AG04449 (cell line): ENCODE results near the gene RUVBL1.

Source experiments
- CTCF ChIA-PET: fragments of 350-600 bp; formaldehyde crosslinking; extraction: SDS; loops from one replicate; lab custom pipeline; 2021; ENCODE audit warnings: antibody characterized with exemption; lab: Yijun Ruan, JAX
- POLR2A ChIA-PET: fragments of 400-600, 350-600 bp; formaldehyde crosslinking; extraction: SDS; loops from one replicate; lab custom pipeline; 2020; ENCODE audit warnings: antibody characterized with exemption, inconsistent platforms; lab: Yijun Ruan, JAX
- DNase-seq: peaks from one replicate; pipeline ENCODE4 v3.0.0-alpha.2; 2010; ENCODE audit warnings: low read depth, low spot score
- H3K4me3 ChIP-seq: 2 replicates; pipeline ENCODE4 v1.5.1; 2011; ENCODE audit warnings: low read depth, mild to moderate bottlenecking, control low read depth, low read length
- TF ChIP-seq, protein P1 (sequence below): IDR thresholded peaks from one replicate; pipeline ENCODE4 v1.5.1; 2011; ENCODE audit warnings: mild to moderate bottlenecking, moderate library complexity, low read length, control low read depth, inconsistent platforms; ENCODE audit not compliant: insufficient read depth; ENCODE audit errors: missing control alignments

RUVBL1 gene

DNA sequence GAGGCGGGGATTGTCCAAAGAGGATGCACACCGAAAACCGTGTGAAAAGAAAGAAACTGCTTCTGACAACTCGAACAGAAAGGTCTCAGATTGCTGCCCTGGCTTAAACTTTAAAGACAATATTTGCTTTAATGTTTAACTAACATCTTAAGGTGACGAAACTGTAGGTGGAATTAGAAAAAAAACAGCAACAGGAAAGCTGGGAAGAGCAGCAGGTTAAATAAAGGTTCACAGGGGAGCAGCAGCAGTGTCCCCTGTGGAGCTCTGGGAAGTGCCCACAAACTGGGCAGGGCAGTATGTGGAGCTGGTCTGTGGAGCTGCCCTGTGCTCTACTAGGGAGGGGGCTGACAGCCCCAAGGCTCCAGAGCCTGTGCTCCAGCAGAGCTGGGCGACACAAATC is 25.4 kb downstream of the RUVBL1 start:
- DNase-seq, result no peak
- ChIA-PET POLR2A (no interaction called here), CTCF (interaction anchor here (0.8 to 11.3 kb wide), 6 partner anchors 14 to 385 kb away, joined by 3 to 246 read pairs (median 6); partner anchors contain the start of gene RUVBL1)
- TF ChIP-seq, protein P1, sequence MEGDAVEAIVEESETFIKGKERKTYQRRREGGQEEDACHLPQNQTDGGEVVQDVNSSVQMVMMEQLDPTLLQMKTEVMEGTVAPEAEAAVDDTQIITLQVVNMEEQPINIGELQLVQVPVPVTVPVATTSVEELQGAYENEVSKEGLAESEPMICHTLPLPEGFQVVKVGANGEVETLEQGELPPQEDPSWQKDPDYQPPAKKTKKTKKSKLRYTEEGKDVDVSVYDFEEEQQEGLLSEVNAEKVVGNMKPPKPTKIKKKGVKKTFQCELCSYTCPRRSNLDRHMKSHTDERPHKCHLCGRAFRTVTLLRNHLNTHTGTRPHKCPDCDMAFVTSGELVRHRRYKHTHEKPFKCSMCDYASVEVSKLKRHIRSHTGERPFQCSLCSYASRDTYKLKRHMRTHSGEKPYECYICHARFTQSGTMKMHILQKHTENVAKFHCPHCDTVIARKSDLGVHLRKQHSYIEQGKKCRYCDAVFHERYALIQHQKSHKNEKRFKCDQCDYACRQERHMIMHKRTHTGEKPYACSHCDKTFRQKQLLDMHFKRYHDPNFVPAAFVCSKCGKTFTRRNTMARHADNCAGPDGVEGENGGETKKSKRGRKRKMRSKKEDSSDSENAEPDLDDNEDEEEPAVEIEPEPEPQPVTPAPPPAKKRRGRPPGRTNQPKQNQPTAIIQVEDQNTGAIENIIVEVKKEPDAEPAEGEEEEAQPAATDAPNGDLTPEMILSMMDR, result no peak
- H3K4me3 ChIP-seq, result no peak overlapping the region

DNA sequence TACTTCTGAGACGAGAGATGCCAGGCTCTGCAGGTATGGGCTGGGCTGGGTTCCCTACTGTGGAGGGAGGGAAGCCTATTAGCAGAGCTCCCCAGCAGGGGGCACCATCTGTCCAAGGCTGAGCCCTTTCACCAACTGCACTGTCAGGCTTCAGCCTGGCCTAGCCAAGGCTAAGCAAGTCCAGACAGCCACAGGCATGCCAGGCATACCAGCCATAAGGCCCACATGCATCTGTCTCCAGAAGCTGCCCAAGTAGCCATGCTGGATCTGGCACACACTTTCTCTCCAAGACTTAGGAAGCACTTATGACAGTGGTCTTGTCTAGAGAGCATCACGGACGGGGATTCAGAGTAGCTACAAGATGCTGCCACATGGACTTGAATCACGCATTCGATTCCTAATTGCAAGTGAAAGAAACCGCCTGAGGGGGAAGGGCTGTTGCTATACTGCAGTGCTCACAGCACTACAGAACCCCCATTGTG is 28.3 kb downstream of the RUVBL1 start:
- ChIA-PET CTCF (interaction anchor here (0.5 to 11.3 kb wide), 34 partner anchors 9 to 522 kb away, joined by 3 to 246 read pairs (median 5); partner anchors contain the start of gene RUVBL1), POLR2A (interaction anchor here (0.6 to 1.0 kb wide), 3 partner anchors 11 to 37 kb away, joined by 3 to 5 read pairs (median 3); no protein-coding TSS in a partner anchor)
- peak; percentile 82 for DNase-seq
- no peak overlapping the region for H3K4me3 ChIP-seq
- TF ChIP-seq, protein P1, result peak; percentile 90

DNA sequence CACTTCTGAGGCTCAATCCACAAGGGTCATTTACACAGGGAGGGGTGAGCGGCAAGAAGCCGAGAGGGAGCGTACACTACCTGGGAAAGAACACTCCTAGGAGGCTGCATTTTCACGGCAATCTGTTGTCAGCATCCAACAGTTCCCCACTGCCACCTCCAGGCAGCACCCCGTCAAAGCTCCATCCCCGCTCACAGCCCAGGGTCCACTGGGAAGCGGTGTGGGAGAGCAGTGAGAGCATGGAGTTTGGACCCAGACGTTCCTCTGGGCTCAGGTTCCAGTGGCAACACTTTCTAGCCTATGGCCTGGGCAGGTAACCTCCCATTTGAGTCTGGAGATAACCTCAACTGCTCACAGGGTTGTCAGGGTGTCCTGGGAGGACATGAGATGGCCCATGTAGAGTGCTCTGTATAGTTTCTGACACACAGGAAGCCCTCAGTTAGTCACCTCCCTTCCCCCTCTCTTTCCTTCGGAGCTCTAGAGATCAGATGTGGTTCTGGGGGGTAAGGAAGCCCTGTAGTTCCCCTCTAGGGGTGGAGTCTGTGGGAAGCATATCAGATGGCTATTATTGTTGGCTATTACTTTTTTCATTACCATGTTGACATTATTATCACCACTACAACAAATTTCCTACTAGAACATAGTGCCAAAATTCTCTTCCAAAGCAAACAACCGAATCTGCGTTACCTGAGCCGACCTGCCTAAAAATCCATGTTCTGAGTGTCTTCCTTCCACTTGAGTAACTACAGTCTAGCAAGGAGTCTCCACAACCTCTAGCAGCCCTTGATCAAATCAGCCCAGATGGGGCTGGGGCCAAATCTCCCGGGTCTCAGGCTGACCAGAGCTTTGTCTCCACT is 29.1 kb downstream of the RUVBL1 start:
- CTCF ChIA-PET, result interaction anchor here (0.5 to 11.3 kb wide), 34 partner anchors 8 to 523 kb away, joined by 3 to 246 read pairs (median 5); partner anchors contain the start of gene RUVBL1
- TF ChIP-seq, protein P1, result no peak
- POLR2A ChIA-PET, result interaction anchor here (1.0 kb wide), 1 partner anchor 23 kb away, joined by 3 read pairs; no protein-coding TSS in a partner anchor
- H3K4me3 ChIP-seq, result no peak overlapping the region
- no peak for DNase-seq

DNA sequence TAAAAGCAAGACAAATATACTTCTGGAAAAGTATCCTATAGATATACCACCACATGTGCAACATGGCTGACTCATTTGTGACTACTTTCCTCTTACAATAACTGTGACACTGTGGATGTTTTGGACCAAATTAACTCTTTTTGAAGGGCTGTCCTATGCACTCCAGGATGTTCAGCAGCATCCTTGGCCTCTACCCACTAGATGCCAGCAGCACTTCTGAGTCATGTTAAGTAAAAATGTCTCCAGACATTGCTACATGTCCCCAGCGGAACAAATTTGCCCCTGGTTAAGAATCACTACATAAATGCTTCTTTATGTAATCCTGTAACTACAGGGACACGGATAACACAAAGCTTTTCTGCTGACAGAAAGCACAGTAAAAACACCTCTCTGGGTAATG is 32.0 kb downstream of the RUVBL1 start:
- CTCF ChIA-PET, result interaction anchor here (1.1 to 11.3 kb wide), 7 partner anchors 8 to 517 kb away, joined by 3 to 246 read pairs (median 6); partner anchors contain the start of gene RUVBL1
- TF ChIP-seq, protein P1, result no peak
- no peak for DNase-seq
- H3K4me3 ChIP-seq, result no peak overlapping the region
- POLR2A ChIA-PET, result no interaction called here

DNA sequence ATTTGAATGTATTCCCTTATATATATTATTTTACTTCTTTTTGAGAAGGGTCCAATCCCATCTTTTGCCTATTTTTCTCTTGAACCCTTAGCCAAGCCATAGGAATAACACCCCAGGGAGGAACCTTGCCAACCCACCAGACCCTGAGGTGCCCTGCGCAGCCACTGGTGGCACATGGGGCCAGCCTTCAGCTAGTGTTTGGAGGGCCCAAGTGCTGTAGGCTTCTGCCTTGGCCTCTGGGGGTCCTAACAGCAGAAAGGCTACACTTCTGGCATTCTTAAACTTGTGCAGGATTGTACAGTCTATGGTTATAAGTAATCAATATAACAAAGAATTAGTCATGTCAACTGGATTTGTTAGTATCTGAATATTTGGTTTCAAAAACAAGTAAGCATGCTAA is 34.5 kb downstream of the RUVBL1 start:
- TF ChIP-seq, protein P1, result no peak
- H3K4me3 ChIP-seq, result no peak overlapping the region
- DNase-seq, result no peak
- CTCF ChIA-PET, result interaction anchor here (0.8 to 3.7 kb wide), 4 partner anchors 9 to 29 kb away, joined by 3 to 18 read pairs (median 4); no protein-coding TSS in a partner anchor
- POLR2A ChIA-PET, result no interaction called here

DNA sequence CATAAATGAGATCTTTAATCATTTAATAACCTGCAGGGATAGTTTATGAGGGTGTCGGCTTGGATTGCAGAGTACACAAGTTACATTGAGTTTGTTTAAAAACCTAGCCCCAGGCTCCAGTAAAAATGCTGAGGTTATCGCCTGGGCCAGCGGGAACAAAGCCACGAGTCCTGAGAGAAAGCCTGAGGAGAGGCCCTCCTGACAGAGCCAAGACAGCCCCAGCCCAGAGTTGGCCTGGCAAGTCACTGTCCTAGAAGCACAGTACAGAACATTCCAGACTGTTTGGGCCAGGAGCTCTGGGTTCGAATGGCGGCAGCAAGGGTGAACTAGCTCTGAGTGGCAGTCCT is 39.0 kb downstream of the RUVBL1 start:
- POLR2A ChIA-PET, result no interaction called here
- DNase-seq, result no peak
- CTCF ChIA-PET, result interaction anchor here (0.8 to 4.5 kb wide), 3 partner anchors 10 to 524 kb away, joined by 4 to 56 read pairs (median 6); no protein-coding TSS in a partner anchor
- no peak overlapping the region for H3K4me3 ChIP-seq
- TF ChIP-seq, protein P1, result no peak
